ENCODE results near the gene HOXC12.

HOXC12 gene

GRCh38 chr12:53998110-53998899 lies 43.6 kb downstream of the HOXC12 start:
- no peak for DNase-seq

- no peak for DNase-seq
These were observed 44.2 kb downstream of the HOXC12 start for GRCh38 chr12:53998900-53999236.

- no peak for DNase-seq
These were observed 44.9 kb downstream of the HOXC12 start for GRCh38 chr12:53999559-54000115.

GRCh38 chr12:54000116-54001114 lies 45.7 kb downstream of the HOXC12 start, which contains the start of gene HOXC9:
Gene HOXC9 (plus strand): TSS chr12:54000161. CDS start chr12:54000189, 28 bp downstream.
- no peak for DNase-seq

- no peak for DNase-seq
These were observed 46.8 kb downstream of the HOXC12 start for GRCh38 chr12:54001283-54002187.

GRCh38 chr12:54002278-54002914 lies 47.7 kb downstream of the HOXC12 start:
- DNase-seq: no peak

GRCh38 chr12:54002915-54003389 lies 48.2 kb downstream of the HOXC12 start:
- no peak for DNase-seq

GRCh38 chr12:54003625-54004024 lies 48.9 kb downstream of the HOXC12 start:
- DNase-seq: no peak

GRCh38 chr12:54004063-54004840 lies 49.5 kb downstream of the HOXC12 start:
- DNase-seq: no peak

- no peak for DNase-seq
These were observed 50.3 kb downstream of the HOXC12 start for GRCh38 chr12:54004841-54005530.

GRCh38 chr12:54005531-54005852 lies 50.8 kb downstream of the HOXC12 start:
- no peak for DNase-seq

- peak; percentile 95 for DNase-seq
These were observed 51.3 kb downstream of the HOXC12 start for GRCh38 chr12:54005853-54006558.

- no peak for DNase-seq
These were observed 52.0 kb downstream of the HOXC12 start for GRCh38 chr12:54006559-54007220.

- DNase-seq: no peak
These were observed 53.0 kb downstream of the HOXC12 start for GRCh38 chr12:54007538-54008259.

GRCh38 chr12:54008260-54008552 lies 53.5 kb downstream of the HOXC12 start:
- DNase-seq: no peak

All from activated effector memory CD4-positive, alpha-beta T cell treated with anti-CD3 and anti-CD28 coated beads, Interleukin-2, amount 50 U/mL, for 16 hours (primary cell).